ENCODE data around the gene SLC2A8.

DNA sequence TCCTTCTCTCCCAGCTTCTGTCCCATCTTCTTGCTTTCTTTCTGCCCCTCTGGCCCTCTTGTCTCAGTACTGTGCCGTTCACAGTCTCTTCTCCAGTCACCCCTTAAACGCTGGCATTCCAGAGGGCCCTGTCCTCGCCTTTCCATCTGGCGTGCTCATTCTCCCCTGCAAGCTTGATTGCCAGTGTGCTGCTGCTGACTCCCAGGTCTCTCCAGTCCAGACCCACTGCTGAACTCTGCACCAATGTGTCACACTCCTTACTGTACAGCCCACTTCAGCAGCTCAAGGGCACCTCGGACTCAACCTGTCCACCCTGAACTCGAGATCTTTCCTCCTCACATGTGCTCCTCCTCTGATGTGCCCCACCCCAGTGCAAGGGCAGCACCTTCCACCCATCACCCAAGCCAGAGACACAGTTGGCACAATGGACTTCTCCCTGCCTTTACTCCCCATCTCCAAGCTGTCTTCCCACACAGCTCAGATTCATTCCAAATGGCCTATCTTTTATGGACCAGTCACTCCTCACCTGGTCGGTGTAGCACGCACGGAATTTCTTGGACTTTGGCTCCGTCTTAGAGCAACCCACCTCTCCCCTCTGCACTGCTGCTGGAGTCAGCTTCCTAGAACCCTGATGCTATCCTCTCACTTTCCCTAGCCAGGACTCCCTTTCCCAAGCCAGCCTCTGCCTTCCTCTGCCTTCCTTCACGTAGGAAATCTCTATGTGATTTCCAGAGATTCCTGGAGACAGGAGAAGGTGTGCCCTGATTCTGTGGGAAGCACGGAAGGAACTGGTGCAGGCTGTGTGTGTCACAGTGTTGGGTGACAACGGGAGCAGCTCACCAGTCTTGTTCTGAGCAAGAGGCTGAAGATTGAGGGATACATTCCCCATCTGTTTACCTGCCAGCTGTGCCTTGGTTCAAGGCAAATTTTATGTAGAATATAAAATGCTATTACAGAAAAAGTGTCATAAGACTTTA, 26.0 kb upstream of the SLC2A8 start:
- TF ChIP-seq CTCF (conservative IDR thresholded peaks at IDR 0.05; ENCODE audit: low read depth, low read length): no peak
- TF ChIP-seq EZH2 (IDR thresholded peaks at IDR 0.05; ENCODE audit: low read length, unreplicated experiment): no peak

All from PC-3 (cell line).